Gastrocnemius medialis (tissue), 4 donors: ENCODE results near the gene SH3TC1.

ENCODE experiments used
- CTCF ChIP-seq, 5 experiments: fragments of 450-650 bp in 3 of 5; fragments of 200-600 bp in 2 of 5; sonication (generic) in 2 of 5; IDR thresholded peaks in 4 of 5; conservative IDR thresholded peaks in 1 of 5; 1 replicate in 4 of 5; 2 replicates in 1 of 5; pipeline ENCODE4 v1.5.1; 2016 to 2019; ENCODE audit warnings: antibody characterized with exemption in 5 of 5, mild to moderate bottlenecking in 3 of 5, moderate library complexity in 3 of 5
- POLR2A ChIP-seq, 2 donors: fragments of 450-650 bp; IDR thresholded peaks; one replicate each; pipeline ENCODE4 v1.6.1; 2017; ENCODE audit warnings: antibody characterized with exemption in 2 of 2, mild to moderate bottlenecking in 2 of 2, moderate library complexity in 2 of 2

GRCh38 chr4:8241895-8242696, 43.0 kb downstream of the SH3TC1 start:
- TF ChIP-seq CTCF (IDR thresholded peaks at IDR 0.05 in 4 of 5, conservative IDR thresholded peaks at IDR 0.05 in 1 of 5) (peak; percentile 88 to 100 (median 98)), POLR2A (IDR thresholded peaks at IDR 0.05) (no peak)
